ENCODE results near the gene NGF.
"Not testable (repeated sequence)": the region's sequence is repeated elsewhere in the genome, so short reads cannot be mapped to it uniquely, and the experiment has no call there.

Gene NGF

DNA sequence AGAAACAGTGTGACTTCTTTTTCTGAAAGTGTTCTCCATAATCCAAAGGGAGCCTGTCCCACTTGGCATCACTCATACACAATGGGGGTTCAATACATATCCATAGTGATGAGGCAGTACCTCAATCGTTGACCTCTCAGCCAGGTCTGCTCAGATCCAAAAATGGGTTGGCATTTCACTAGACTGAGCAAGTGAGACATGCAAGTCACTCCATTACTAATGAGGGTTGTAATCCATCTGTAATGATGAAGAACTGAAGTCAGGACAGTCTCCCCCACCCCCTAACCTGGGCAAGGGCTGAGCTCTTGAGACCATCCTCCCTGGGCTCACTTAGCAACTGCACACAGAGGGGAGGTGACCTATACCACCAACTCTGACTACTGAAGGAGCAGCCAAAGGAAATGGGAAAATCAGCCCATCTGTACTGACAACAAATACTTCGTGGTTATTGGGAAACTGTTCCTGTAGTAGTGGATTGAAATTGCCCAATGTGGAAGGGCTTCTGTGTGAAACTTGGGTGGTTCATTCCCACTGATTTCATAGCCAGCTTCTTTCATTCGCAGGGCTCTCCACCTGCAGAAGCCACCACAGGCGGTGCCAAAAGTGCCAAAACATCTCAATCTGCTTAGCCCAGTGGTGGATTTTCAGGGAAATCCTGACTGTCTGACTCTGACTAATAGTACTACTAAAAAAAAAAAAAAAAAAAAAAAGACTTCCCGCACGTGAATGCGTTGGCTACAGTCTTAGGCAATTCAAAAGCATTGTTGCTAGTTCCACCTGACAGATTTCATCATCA lies 5.0 kb downstream of the NGF start:
- peak; percentile 9 to 15 for DNase-seq

DNA sequence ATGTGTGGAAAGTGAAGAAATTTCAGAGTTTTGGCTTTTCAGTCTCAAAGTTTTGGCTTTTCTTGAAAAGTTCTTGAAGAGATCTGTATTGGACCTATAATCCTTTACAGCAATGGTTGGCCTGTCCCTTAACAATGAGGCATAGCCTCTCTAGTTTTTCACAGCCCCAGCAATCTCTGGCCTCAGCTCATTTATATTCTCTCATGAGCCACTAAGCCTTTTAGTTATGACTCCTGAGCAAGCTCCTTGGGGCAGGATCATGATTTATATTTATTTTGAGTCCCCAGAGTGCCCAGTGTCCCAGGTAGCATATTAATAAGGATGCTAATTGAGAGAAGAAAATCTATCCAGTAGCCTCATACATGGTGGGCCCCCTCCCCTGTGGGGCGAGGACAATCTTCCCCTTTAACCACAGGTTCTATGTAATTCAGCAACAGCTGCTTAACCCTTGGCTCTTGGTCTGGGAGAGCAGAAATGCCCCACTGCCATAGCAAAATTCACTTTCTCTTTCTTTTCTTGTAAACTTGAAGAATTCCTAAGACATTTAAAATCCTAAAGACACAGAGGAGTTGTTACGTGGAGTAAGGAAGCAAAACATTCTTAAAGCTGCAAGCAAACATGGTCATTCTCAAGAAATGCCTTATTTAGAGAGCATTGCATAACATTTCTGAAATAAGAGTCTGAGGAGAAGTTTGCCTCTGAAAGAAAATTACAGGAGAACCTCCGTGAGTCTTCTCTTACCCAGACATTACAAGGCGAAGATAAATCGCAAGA lies 6.3 kb downstream of the NGF start:
- no peak for DNase-seq

DNA sequence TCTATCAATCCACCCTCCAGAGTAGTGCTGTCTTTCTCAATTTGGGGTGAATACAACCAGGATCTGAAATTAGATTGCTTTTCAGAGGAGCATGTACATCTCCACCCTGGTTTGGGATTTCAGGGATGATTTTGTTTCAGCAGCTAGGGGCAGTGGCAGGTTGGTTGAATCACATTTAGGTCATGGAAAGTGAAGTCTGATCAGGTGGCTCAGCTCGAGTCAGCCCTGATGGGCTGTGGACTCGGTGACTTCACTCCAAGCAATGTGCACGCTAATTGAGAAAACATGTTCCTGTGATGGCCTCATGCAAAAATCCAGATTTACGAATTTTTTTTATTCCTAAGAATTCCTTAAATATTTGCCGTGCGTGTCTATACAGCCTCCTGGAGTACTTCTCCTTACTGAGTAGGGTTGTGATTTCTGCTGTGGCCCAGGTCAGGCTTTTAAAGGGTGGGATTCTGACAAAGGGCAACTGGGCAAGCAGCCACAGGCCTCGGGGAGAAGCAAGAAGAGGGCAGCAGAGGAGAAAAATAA lies 7.5 kb downstream of the NGF start:
- DNase-seq = no peak

DNA sequence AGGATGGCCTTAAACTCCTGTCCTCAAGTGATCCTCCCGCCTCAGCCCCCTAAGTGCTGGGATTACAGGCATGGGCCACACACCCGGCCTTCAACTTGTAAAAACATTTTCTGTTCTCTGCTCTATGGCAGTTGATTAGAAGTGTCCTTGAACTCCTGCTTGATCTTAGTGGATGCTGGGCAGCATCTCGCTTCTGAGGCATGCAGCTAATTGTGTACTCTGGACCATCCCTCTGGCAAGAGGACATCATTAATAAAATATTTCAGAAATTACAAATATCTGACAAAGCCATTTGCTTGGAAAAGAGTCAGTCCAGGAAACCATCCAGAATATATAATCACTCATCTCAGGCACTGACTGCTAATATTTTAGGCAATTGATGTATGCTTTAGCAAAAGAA lies 8.1 kb downstream of the NGF start:
- DNase-seq = no peak

DNA sequence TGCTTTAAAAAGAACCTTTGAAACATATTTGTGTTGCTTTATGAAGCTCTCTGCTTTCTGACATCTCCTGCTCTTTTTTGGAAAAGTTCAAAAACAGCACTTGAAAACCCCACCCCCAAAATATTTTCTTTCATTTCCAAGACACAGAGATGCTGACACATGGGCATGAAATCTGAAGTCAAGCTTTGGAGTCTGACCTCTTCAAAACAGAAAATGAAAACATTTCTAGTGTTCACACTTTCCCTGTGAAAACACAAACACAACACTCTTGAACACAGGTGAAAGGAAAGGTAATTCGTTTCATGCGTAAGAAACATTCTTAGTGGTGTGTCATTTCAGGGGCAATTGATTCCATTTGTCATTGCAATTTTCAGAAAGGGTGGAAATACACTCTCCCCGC lies 10.8 kb downstream of the NGF start:
- DNase-seq = no peak

- DNase-seq = no peak
These were observed 11.6 kb downstream of the NGF start for GRCh38 chr1:115326419-115326818.

DNA sequence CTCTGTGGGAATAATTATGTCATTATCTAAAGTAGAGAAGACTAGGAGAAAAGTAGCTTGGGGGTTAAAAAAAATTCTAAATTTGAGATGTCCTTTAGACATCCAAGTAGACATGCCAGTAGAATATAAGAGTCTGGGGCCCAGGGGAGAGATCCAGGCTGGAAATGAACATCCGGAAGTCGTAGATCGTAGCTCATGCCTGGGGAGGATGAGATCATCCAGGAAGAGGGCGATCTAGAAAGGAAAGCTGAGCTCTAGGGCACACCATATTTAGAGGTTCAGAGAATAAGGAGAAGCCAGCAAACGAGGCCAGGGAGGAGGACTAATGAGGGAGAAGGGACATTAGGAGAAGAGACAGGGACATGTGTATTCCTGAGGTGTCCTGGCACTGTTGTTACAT lies 12.2 kb downstream of the NGF start:
- DNase-seq = no peak

DNA sequence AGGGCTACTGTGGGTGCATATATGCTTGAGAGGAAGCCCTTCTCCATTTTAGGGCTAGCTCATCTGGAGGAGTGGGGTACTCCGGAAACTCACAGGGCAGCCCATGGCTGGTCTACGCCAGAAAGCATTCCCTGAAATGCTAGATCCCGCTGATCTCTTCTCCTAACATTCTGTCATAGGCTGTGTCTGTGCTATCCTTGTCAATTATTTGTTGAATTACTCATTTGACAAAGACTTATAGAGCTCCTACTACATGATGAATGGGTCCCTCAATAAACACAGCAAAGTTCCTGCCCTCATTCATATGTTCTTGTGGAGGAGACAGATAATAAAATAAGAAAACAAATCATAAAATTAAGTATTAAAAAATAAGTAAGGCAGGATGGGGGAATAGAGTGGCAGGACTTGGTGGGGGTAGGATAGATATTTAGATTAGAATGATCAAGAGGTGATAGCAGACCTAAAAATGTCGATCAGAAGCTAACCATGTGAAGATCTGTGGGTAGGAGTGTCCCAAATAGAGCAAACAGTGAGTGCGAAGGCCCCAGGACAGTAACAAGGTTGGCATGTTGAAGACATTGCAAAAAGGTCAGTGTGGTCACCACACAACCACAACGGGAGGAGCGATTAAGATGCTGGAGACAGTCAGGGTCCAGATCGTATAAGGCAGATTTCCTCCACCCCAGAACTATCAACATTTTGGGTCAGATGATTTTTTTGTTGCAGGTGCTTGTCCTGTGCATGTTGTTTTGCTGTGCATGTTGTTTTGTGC lies 13.2 kb downstream of the NGF start:
- no peak for DNase-seq

DNA sequence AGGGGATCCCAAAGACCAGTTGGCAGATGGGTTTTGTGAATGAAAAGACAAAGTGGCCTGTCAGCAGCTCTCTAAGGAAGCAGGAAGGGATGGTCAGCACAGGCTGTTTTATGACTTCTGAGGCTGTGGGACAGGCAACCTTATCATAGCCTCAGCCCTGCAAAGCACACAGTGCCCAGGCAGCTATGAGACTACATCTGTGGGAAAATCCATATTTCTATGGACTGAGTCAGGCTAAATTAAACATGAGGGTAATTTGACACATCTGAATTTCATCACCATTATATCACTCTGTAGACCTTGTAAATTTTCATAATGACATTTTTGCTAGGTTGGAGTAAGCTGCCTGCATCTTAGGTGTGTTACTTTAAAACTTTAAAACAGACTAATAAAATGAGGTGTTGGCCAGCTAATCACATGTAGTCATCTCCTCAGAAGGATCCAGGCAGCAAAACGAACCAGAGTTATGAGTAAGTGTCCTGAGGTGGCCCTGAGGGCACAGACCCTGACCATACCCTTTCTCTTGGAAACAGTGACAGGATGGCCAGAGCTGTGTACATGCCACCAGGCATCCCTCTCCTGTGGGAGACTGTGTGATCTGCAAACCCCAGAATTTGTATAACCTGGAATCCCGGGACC lies 14.6 kb downstream of the NGF start:
- no peak for DNase-seq

- DNase-seq = no peak
These were observed 15.4 kb downstream of the NGF start for GRCh38 chr1:115322631-115323030.

- no peak for DNase-seq
These were observed 17.7 kb downstream of the NGF start for GRCh38 chr1:115320377-115320776.

- no peak for DNase-seq
These were observed 18.3 kb downstream of the NGF start for GRCh38 chr1:115319706-115320105.

GRCh38 chr1:115317101-115318012 lies 20.7 kb downstream of the NGF start:
- DNase-seq = no peak

DNA sequence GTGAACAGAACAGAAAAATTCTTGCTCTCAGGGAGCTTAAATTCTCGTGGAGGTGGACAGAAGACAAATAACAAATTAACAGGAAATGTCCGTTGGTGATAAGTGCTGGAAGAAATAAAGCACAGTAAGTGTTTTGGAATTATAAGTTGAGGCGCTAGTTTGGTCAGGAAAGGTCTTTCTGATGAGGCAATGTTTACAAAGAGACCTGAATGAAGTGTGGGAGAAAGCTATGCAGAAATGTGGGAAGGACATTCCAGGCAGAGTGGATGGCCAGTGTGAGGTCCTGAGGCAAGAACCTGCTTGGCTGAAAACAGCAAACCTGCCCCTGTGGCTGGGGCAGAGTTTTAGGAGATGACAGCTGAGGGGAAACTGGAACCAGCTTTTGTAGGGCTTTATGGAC lies 23.3 kb downstream of the NGF start:
- DNase-seq = no peak

- no peak for DNase-seq
These were observed 24.0 kb downstream of the NGF start for GRCh38 chr1:115314092-115314491.

DNA sequence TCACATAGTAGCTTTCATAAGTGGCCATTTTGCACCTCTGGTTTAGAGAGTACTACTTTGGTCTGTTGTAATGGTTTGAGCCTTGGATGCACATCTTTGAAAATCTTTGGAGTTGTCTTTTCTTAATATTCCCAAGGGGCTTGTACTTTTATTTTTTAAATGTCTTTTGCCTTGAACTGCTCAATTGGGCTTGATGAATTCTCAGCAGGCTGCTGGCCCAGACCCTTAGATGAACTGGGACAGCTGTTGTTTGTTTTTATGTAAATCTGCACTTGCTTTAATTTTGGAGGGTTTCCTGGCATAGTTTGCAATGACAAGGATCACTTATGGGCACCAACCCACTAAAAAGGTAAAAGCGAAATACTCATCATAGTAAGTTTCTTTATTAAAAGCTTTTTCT lies 24.9 kb downstream of the NGF start:
- DNase-seq = no peak

- no peak for DNase-seq
These were observed 25.3 kb downstream of the NGF start for GRCh38 chr1:115312742-115313141.

- DNase-seq = no peak
These were observed 26.5 kb downstream of the NGF start for GRCh38 chr1:115311474-115311989.

GRCh38 chr1:115310581-115311473 lies 27.2 kb downstream of the NGF start:
- no peak for DNase-seq

GRCh38 chr1:115309504-115309903 lies 28.5 kb downstream of the NGF start:
- not testable (repeated sequence) for DNase-seq

Measured in AML-193 (cell line).